ENCODE data around the gene KLHL13.

DNA sequence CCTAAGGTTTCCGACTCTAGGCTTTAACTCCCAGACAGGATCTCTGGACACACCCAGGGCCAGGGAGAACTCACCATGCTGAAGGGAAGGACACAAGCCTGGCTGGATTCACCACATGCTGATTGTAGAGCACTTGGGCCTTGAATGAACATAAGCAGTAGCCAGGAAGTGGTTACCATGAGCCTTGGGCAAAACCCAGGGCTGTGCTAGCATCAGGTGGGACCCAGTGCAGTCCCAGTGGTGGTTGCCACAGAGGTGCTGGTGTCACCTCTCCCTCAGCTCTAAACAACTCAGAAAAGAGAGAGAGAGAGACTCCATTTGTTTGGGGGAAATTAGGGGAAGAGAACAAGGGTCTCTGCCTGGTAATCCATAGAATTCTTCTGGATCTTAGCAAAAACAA lies 77.0 kb downstream of the KLHL13 start:
- TF ChIP-seq ZNF274 (IDR thresholded peaks at IDR 0.05; ENCODE audit: insufficient read depth, insufficient read length) (no peak), DPF2 (IDR thresholded peaks at IDR 0.05) (no peak), SIN3A (IDR thresholded peaks at IDR 0.05; ENCODE audit: low read depth, low read length) (no peak)

Data from GM12878 (cell line).